B cell (primary cell): ENCODE results near the gene SELENOP. TPM values are rescaled to one million over a fixed set of nuclear protein-coding genes. Genes with fewer than 3 reads are reported as not detected.

Experiments
- ATAC-seq: fragments of 200-7000 bp; cut with Tn5 transposase; one replicate; pipeline ENCODE4 v1.10.0; 2021; ENCODE audit warnings: low read depth, mild to moderate bottlenecking, moderate number of reproducible peaks, moderate library complexity
- CTCF ChIA-PET: fragments of 350-600 bp; sonication (Branson Sonifier 250); formaldehyde crosslinking; loops from one replicate; lab custom pipeline; 2021; ENCODE audit warnings: antibody characterized with exemption, inconsistent platforms; lab: Charles Lee
- POLR2A ChIA-PET: fragments of 350-600 bp; sonication (Branson Sonifier 250); formaldehyde crosslinking; loops from one replicate; lab custom pipeline; 2021; ENCODE audit warnings: antibody characterized with exemption; lab: Charles Lee
- DNase-seq: peaks from one replicate; pipeline ENCODE4 v3.0.0; 2013
- H2AFZ ChIP-seq: 2 replicates; pipeline ENCODE4 v1.6.1; 2012; ENCODE audit warnings: mild to moderate bottlenecking, low read depth, low read length; ENCODE audit not compliant: insufficient read depth, poor library complexity, severe bottlenecking
- H3K27ac ChIP-seq, 2 donors: 1 replicate in 1 of 2; 2 replicates in 1 of 2; pipeline ENCODE4 v1.5.1; 2012 to 2013; ENCODE audit warnings: low read length in 2 of 2, mild to moderate bottlenecking in 2 of 2, moderate library complexity in 1 of 2
- H3K27me3 ChIP-seq, 4 experiments: fragments of 200-600 bp in 1 of 4; sonication (generic) in 1 of 4; replicated peaks in 1 of 4; 1 replicate in 2 of 4; 2 replicates in 2 of 4; pipeline versions ENCODE4 v1.6.1 to v1.7.0; 2013 to 2016; ENCODE audit warnings: low read length in 3 of 4, mild to moderate bottlenecking in 2 of 4, mixed read lengths in 1 of 4, moderate library complexity in 1 of 4; ENCODE audit not compliant: insufficient read depth in 4 of 4, control insufficient read depth in 3 of 4; ENCODE audit errors: control extremely low read depth in 1 of 4
- H3K36me3 ChIP-seq, 2 experiments: replicated peaks in 1 of 2; 1 replicate in 1 of 2; 2 replicates in 1 of 2; pipeline versions ENCODE4 v1.6.1 to v1.7.1; 2013; ENCODE audit warnings: low read length in 1 of 2; ENCODE audit not compliant: insufficient read depth in 2 of 2, control insufficient read depth in 1 of 2; ENCODE audit errors: control extremely low read depth in 1 of 2, extremely low read depth in 1 of 2
- H3K4me1 ChIP-seq, 2 donors: fragments of 200-600 bp in 1 of 2; sonication (generic) in 1 of 2; 1 replicate in 1 of 2; 2 replicates in 1 of 2; pipeline versions ENCODE4 v1.5.1 to v1.6.1; 2013 to 2017; ENCODE audit warnings: low read length in 2 of 2; ENCODE audit not compliant: control insufficient read depth in 2 of 2, insufficient read depth in 2 of 2
- H3K4me2 ChIP-seq: replicated peaks from 2 replicates; pipeline ENCODE3; 2012; ENCODE audit warnings: mild to moderate bottlenecking, low read depth, low read length; ENCODE audit not compliant: poor library complexity, severe bottlenecking
- H3K4me3 ChIP-seq, 5 experiments: fragments of 200-600 bp in 1 of 5; sonication (generic) in 1 of 5; 1 replicate in 3 of 5; 2 replicates in 2 of 5; pipeline versions ENCODE4 v1.5.1 to v1.7.0; 2011 to 2016; ENCODE audit warnings: low read length in 4 of 5, mild to moderate bottlenecking in 4 of 5, low read depth in 2 of 5, control low read depth in 1 of 5, moderate library complexity in 1 of 5; ENCODE audit not compliant: insufficient read depth in 1 of 5; ENCODE audit errors: control extremely low read depth in 1 of 5, extremely low read depth in 1 of 5
- H3K79me2 ChIP-seq: fragments of 200-600 bp; sonication (generic); one replicate; pipeline ENCODE4 v1.6.0; 2016; ENCODE audit warnings: low read length; ENCODE audit not compliant: control insufficient read depth, insufficient read depth
- H3K9ac ChIP-seq: fragments of 200-600 bp; sonication (generic); 2 replicates; pipeline ENCODE4 v1.6.1; 2017; ENCODE audit warnings: mild to moderate bottlenecking, low read length, moderate library complexity
- H3K9me3 ChIP-seq, 3 donors: one replicate each; pipeline versions ENCODE4 v1.6.1 to v1.7.1; 2013; ENCODE audit warnings: low read length in 2 of 3; ENCODE audit not compliant: control insufficient read depth in 2 of 3, insufficient read depth in 1 of 3; ENCODE audit errors: control extremely low read depth in 1 of 3
- H4K20me1 ChIP-seq: 2 replicates; pipeline ENCODE4 v1.6.0; 2012; ENCODE audit warnings: mild to moderate bottlenecking, low read length; ENCODE audit not compliant: insufficient read depth, control insufficient read depth, poor library complexity, severe bottlenecking
- H3K27ac Mint-ChIP-seq: one replicate; pipeline ENCODE4 v1.8.0; 2021; ENCODE audit warnings: mixed read lengths
- H3K27me3 Mint-ChIP-seq: one replicate; pipeline ENCODE4 v1.8.0; 2021; ENCODE audit warnings: mixed read lengths
- H3K4me1 Mint-ChIP-seq: one replicate; pipeline ENCODE4 v1.8.0; 2021; ENCODE audit warnings: mixed read lengths
- H3K4me3 Mint-ChIP-seq: one replicate; pipeline ENCODE4 v1.8.0; 2021; ENCODE audit warnings: mixed read lengths
- H3K9me3 Mint-ChIP-seq: one replicate; pipeline ENCODE4 v1.8.0; 2022; ENCODE audit warnings: mixed read lengths; ENCODE audit not compliant: insufficient read depth
- EZH2 ChIP-seq: IDR thresholded peaks from 2 replicates; pipeline ENCODE4 v1.6.1; 2012; ENCODE audit warnings: borderline replicate concordance, low read depth, mild to moderate bottlenecking, moderate library complexity, low read length; ENCODE audit not compliant: insufficient read depth, poor library complexity, severe bottlenecking
- WGBS: methylation state at CpG from one replicate; pipeline ENCODE4 v1.1.5; 2013; ENCODE audit warnings: missing lambda C conversion rate; ENCODE audit not compliant: insufficient coverage; 5-methylcytosine and 5-hydroxymethylcytosine counted together
- intact Hi-C: fragments of 100-400 bp; cut with micrococcal nuclease; formaldehyde crosslinking; loops from one replicate; pipeline ENCODE4 v1.10.0; 2022
- polyA plus RNA-seq: library from polyadenylated mRNA; depleted of rRNA; stranded (reverse); fragments of >200 nt; gene quantifications from 2 replicates; pipeline ENCODE4 v1.2.3, GENCODE V29; 2012
- total RNA-seq, 2 donors: library from RNA; stranded (reverse); fragments of 120-200 nt in 1 of 2; gene quantifications; 1 replicate in 1 of 2; 2 replicates in 1 of 2; pipeline versions ENCODE4 v1.2.3 to v1.2.4, GENCODE V29; 2013 to 2022
- TF ChIP-seq, protein P1 (sequence below): fragments of 200-600 bp; IDR thresholded peaks from one replicate; pipeline ENCODE4 v1.8.0; 2022; ENCODE audit warnings: antibody characterized with exemption, mild to moderate bottlenecking

SELENOP gene
- total and polyA plus RNA-seq, 2 donors (not counting 1 experiment from before 2014, with no cell fraction given) = 0.12 TPM; not detected in 1

DNA sequence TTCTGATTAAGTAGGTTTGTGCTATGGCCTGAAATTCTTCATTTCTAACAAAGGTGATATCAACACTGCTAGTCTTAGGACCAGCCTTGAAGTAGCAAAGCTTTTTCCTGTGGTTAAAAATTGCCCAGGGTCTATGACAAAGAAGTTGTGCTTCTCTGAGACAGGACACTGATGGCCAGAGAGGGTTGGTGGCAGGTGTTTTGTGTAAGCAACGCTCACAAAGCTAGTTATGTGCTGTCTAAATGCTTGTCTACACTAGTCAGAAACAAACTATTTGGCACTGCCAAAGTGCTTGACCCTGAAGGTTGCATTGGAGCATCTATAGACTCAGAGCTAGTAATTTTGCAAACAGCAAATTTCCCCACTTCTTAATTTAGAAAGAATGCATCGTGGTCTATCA, 44.1 kb upstream of the SELENOP start:
- Histone ChIP-seq H3K79me2 (no peaks in the 10 kb centered on the region), H3K27me3 (no peaks in the 10 kb centered on the region), H3K4me3 (no peak overlapping the region), H3K36me3 (no peaks in the 10 kb centered on the region), H3K4me1 (no peaks in the 10 kb centered on the region), H4K20me1 (no peaks in the 10 kb centered on the region), H3K9ac (no peak overlapping the region), H3K4me2 (no peak overlapping the region), H2AFZ (no peak overlapping the region), H3K9me3 (no peaks in the 10 kb centered on the region), H3K27ac (no peak overlapping the region)
- ATAC-seq (no peak), DNase-seq (no peak)
- 0% methylated on average over 1 of the region's 2 CpGs for WGBS
- H3K9me3 Mint-ChIP-seq = no peaks in the 10 kb centered on the region
- ChIA-PET CTCF (no interaction called here), POLR2A (no interaction called here)
- peaks cover 12% of the 10 kb centered on the region for H3K27me3 Mint-ChIP-seq
- H3K4me3 Mint-ChIP-seq = no peak overlapping the region
- H3K4me1 Mint-ChIP-seq = no peaks in the 10 kb centered on the region
- TF ChIP-seq EZH2 = no peak
- TF ChIP-seq, protein P1, sequence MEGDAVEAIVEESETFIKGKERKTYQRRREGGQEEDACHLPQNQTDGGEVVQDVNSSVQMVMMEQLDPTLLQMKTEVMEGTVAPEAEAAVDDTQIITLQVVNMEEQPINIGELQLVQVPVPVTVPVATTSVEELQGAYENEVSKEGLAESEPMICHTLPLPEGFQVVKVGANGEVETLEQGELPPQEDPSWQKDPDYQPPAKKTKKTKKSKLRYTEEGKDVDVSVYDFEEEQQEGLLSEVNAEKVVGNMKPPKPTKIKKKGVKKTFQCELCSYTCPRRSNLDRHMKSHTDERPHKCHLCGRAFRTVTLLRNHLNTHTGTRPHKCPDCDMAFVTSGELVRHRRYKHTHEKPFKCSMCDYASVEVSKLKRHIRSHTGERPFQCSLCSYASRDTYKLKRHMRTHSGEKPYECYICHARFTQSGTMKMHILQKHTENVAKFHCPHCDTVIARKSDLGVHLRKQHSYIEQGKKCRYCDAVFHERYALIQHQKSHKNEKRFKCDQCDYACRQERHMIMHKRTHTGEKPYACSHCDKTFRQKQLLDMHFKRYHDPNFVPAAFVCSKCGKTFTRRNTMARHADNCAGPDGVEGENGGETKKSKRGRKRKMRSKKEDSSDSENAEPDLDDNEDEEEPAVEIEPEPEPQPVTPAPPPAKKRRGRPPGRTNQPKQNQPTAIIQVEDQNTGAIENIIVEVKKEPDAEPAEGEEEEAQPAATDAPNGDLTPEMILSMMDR = no peak
- intact Hi-C loops = no loop called here
- no peak overlapping the region for H3K27ac Mint-ChIP-seq

DNA sequence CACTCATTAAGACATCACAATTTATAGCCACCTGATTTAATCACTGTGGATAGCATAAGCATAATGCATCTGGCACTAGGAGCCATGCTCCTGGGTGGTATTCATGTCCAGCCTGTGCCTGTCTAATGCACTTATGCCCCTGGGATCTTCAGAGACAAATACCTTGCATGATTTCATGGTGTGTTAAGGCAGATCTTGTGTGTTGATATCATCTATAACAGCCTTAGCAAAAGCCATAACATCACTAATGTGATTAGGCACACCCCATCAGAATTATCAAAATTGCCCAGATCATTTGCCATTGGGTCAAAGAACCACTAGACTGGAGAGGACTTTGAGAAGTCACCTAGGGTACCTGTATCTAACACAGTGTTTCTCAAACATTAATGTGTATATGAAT, 43.7 kb upstream of the SELENOP start:
- H3K79me2 ChIP-seq = no peaks in the 10 kb centered on the region
- H3K4me3 ChIP-seq = no peak overlapping the region
- ATAC-seq = no peak
- no peaks in the 10 kb centered on the region for H4K20me1 ChIP-seq
- Mint-ChIP-seq H3K27ac (no peak overlapping the region), H3K4me3 (no peak overlapping the region), H3K9me3 (no peaks in the 10 kb centered on the region), H3K4me1 (no peaks in the 10 kb centered on the region), H3K27me3 (peaks cover 8% of the 10 kb centered on the region)
- no peak overlapping the region for H3K4me2 ChIP-seq
- no peak for DNase-seq
- H3K27ac ChIP-seq = no peak overlapping the region
- ChIA-PET CTCF (interaction anchor here (0.5 kb wide), 1 partner anchor 19 kb away, joined by 3 read pairs; no protein-coding TSS in a partner anchor), POLR2A (no interaction called here)
- TF ChIP-seq EZH2 = no peak
- TF ChIP-seq, protein P1 = no peak
- H3K36me3 ChIP-seq = no peaks in the 10 kb centered on the region
- no peak overlapping the region for H3K9ac ChIP-seq
- no peaks in the 10 kb centered on the region for H3K27me3 ChIP-seq
- H3K9me3 ChIP-seq = no peaks in the 10 kb centered on the region
- H3K4me1 ChIP-seq = no peaks in the 10 kb centered on the region
- no peak overlapping the region for H2AFZ ChIP-seq
- intact Hi-C loops = no loop called here
